CD4-positive, alpha-beta T cell treated with Interferon gamma for 1 hour (primary cell): Measurements from ENCODE around the gene TMEM250.
A peak's percentile ranks its signal among the peaks of the same experiment; 100 is the strongest.

Source experiments
- DNase-seq: peaks from one replicate; pipeline ENCODE4 v3.0.0-alpha.2; 2020

The TMEM250 gene

GRCh38 chr9:136081826-136082495 lies 36.7 kb downstream of the TMEM250 start:
- no peak for DNase-seq

DNA sequence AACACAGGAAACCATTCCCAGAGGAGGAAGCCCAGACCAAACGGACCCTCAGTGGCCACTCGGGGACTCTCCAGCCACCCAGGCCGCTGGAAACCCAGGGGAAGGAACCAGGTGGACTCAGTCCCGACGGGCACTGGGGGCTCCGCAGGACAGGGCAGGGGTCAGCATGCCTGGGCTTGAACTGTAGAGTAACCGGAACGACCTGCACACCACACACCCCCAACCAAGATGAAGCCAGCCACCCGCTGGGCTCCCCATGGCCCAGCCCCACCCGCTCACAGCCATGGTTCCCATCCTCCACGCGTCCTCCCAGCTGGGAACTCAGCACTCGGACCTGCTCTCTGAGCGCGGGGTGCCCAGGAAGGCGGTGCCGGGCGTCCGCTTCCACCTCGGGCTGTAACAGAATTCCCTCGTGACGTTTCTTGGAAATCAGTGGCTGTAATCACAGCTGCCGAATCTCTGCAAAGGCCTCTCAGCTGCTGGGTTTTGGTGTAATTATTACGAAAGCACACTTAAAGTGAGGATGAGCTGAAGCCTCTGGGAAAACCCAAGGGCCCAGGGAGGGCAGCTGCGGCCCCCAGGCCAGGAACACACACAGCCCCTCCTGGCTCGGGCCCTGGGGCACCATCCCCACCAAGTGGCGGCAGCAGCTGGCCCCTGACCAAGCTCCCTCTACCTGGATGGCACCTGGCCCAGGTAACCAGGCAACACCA lies 37.4 kb downstream of the TMEM250 start:
- DNase-seq: no peak

GRCh38 chr9:136080716-136081112 lies 38.0 kb downstream of the TMEM250 start:
- DNase-seq: no peak

DNA sequence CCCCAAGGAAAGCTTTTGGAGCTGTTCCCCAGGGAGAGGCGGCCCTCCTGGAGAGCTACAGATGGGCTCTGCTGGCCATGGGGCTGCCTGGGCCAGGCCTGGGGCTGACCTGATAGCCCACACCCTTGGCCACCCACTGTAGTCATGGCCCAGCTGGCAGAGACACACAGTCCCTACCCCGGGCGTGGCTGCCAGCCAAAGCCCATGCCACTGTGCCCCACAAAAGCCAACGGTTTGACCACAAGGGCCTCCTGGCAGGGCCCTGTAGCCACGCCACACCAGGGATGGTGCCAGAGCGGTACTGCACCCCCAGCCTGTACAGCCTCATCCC lies 38.8 kb downstream of the TMEM250 start:
- DNase-seq: no peak

DNA sequence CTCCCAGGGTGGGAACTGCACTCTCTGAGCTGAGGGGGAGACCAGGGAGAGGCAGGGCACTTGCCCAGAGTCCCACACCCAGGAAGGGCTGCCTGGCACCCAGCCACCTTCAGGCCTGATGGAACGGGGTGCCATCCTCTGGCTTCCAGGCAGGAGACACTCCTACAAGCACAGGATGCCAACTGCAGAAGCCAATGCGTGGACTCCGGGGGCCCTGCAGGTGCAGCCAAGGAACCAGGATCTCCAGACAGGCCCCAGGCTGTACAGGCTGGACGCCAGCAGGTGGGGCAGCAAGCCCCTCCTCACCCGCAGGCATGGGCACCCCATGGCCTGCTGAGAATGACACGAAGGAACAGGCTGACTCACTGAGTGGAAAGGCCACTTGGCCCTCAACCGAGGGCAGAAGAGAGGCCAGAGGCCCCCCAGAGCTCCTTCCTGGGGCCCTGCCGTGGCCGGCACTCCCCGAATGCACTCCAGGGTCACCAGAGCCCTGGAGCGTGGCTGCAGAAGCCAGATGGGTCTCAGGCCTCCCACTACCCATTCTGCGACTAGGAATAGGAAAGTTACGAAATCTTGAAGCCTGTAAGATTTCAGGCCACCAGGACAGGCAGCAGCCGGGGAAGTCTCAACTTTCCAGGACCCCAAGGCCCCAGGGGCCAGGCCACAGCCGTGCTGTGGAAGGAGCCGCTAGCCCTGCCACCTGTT lies 39.3 kb downstream of the TMEM250 start:
- no peak for DNase-seq

- no peak for DNase-seq
These were observed 40.1 kb downstream of the TMEM250 start for GRCh38 chr9:136078498-136079011.

- DNase-seq: no peak
These were observed 40.7 kb downstream of the TMEM250 start for GRCh38 chr9:136078024-136078423.

DNA sequence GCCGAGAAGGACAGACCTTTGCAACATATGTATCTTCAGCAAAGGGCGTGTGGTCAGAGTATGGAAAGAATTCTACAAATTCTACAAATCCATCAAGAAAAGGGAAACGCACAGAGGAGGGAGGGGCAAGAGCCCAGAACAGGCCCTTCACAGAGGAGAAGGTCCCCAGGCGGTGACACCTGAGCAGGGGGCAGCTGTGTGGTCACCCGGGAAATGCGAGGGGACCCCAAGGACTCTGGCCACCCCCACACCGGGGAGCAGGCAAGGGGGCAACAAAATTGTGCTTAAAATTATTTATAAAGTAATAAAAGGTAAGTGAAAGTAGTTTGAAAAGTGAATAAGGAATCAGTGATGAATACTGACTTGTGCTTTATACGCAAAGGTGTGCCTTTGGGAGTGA lies 41.2 kb downstream of the TMEM250 start:
- DNase-seq: no peak

DNA sequence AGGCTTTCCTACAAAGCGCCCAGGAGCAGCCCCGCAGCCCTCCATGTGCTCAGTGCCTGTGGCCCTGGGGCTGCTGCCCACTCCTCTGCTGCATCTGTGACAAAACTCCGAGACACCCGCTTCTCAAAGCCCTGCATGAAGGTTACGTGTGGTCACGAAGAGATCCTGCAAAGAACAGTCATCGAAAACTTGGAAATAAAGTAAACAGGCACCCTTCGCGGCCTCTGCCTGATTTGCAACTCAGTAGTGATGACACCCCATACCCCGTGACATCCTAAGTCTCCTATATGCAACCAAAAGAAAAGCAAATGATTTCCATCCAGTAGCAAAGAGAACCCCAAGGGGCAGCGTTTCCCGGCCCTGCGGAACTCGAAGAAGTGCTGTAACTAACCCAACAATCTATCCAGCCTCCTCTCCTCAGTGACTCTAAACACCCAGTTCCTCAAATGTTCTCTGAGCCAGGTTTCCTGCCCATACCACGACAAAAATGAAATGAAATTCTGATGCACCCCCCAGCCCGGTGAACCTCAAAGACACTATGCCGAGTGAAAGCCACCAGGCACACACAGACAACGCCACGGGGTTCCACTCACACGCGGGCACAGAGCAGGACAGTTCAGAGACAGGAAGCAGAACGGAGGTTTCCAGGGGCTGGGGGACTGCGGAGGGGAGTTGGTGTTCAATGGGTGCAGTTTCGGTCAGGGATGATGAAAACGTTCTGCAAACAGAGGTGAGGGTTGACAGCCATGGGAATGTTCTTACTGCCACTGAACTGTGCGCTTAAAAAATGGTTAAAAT lies 42.6 kb downstream of the TMEM250 start:
- DNase-seq: peak; percentile 48

DNA sequence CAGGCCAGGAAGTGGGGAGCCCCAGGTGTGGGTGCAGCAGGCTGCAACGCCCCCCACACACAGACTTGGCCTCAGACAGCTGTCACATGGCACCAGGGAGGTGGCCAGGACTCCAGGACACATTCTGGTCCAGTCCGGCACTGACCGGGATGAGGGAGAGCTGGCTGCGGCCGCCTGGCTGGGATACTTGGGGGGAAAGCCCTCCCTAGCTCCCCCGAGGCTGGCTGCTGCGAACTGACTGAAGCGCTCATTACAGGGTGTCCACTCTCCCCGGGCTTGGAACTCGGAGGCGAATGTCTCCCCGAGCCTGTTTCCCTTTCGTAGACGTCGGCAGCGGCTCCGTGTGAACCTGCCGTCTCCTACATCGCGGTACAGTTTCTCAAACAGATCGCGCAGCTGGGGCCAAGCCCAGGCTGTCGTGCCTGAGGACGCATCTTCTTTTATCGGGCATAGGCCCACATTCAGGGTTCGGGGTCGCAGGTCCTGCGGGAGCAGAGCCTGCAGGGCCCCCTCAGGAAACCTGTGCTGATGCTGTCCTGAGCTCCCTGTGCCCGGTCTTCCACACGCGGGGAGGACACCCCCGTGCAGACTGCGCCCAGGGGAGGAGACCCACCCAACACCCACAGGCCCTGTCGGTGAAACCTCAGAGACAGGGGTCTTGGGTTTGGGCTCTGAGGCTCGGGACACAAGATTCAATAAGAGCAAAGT lies 43.4 kb downstream of the TMEM250 start:
- DNase-seq: no peak

DNA sequence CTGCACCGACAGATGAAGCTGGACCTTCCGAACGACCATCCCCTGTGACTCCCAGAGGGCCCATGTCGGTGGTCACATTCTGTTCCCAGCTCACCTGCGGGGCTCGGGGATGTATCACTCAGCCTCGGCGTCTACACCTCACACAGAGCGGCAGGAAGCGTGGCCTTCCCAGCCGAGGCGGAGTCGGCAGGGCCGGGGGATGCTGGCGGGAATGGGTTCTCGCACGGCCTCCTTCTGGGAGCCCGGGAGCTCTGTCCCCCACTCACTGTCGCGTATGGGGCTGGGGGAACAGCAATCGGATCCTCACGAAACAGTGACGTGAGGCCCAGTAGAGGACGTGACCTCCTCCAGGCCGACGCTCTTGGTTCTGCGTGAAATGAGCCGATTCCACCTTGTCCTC lies 44.0 kb downstream of the TMEM250 start:
- no peak for DNase-seq
